GM18508 (cell line): ENCODE results near the gene TMEM38B.

Experiments
- ATAC-seq: cut with Tn5 transposase; IDR thresholded peaks from one replicate; pipeline ENCODE4 v1.9.1; 2021; ENCODE audit warnings: moderate number of reproducible peaks; ENCODE audit not compliant: insufficient read depth, unreplicated experiment

The TMEM38B gene

DNA sequence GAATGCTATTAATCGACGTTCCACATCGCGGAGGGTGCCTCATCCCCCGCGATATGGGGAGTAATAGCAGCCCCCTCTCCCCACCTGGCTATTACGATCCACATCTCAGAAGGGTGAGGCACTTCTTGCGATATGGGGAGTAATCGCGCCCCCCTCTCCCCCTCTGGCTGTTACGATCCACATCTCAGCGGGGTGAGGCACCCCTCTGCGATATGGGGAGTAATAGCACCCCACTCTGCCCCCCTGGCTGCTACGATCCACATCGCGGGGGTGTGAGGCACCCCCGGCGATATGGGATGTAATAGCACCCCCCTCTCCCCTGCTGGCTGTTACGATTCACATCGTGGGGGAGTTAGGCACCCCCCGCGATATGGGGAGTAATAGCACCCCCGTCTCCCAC, 128.5 kb downstream of the TMEM38B start:
- ATAC-seq = no peak
